ENCODE results near the gene PTPRE.

GRCh38 chr10:127977357-127978009 is 70.6 kb downstream of the PTPRE start:
- TF ChIP-seq CTCF (IDR thresholded peaks at IDR 0.05; ENCODE audit: insufficient read depth, low read length) (no peak), POLR2AphosphoS5 (IDR thresholded peaks at IDR 0.05; ENCODE audit: low read depth) (no peak), GABPA (IDR thresholded peaks at IDR 0.05; ENCODE audit: low read depth) (no peak), REST (IDR thresholded peaks at IDR 0.05; ENCODE audit: insufficient replicate concordance, low read depth) (no peak)

All from HL-60 (cell line).